ENCODE data around the gene SPOCK1.

Gene SPOCK1

GRCh38 chr5:137344021-137344420 is 155.1 kb downstream of the SPOCK1 start:
- no peaks in the 10 kb centered on the region for H3K9me3 ChIP-seq (ENCODE audit: insufficient read depth, low read depth, low read length)
- WGBS, result 96% methylated on average over 4 of the region's 4 CpGs

GRCh38 chr5:137342764-137343163 is 156.4 kb downstream of the SPOCK1 start:
- Histone ChIP-seq H3K27me3 (ENCODE audit: insufficient read depth, low read length) (no peaks in the 10 kb centered on the region), H3K4me1 (ENCODE audit: insufficient read depth, low read length) (peaks cover 25% of the 10 kb centered on the region), H3K9ac (ENCODE audit: low read depth, low read length) (no peak overlapping the region), H3K36me3 (ENCODE audit: insufficient read depth, low read length) (no peaks in the 10 kb centered on the region), H3K27ac (ENCODE audit: low read depth, low read length) (no peak overlapping the region), H3K4me3 (ENCODE audit: low read length) (no peak overlapping the region), H3K9me3 (ENCODE audit: insufficient read depth, low read depth, low read length) (no peaks in the 10 kb centered on the region)
- 89% methylated on average over 2 of the region's 3 CpGs for WGBS

More at GRCh38 chr5:137344021-137344420, 155.1 kb downstream of the SPOCK1 start:
- peaks cover 25% of the 10 kb centered on the region for H3K4me1 ChIP-seq (ENCODE audit: insufficient read depth, low read length)
- H3K4me3 ChIP-seq (ENCODE audit: low read length), result no peak overlapping the region
- H3K36me3 ChIP-seq (ENCODE audit: insufficient read depth, low read length), result no peaks in the 10 kb centered on the region
- no peak overlapping the region for H3K27ac ChIP-seq (ENCODE audit: low read depth, low read length)
- no peak overlapping the region for H3K9ac ChIP-seq (ENCODE audit: low read depth, low read length)
- no peaks in the 10 kb centered on the region for H3K27me3 ChIP-seq (ENCODE audit: insufficient read depth, low read length)

GRCh38 chr5:137341831-137342230 is 157.3 kb downstream of the SPOCK1 start:
- Histone ChIP-seq H3K27ac (ENCODE audit: low read depth, low read length) (no peak overlapping the region), H3K27me3 (ENCODE audit: insufficient read depth, low read length) (no peaks in the 10 kb centered on the region), H3K9ac (ENCODE audit: low read depth, low read length) (no peak overlapping the region), H3K4me3 (ENCODE audit: low read length) (no peak overlapping the region), H3K36me3 (ENCODE audit: insufficient read depth, low read length) (no peaks in the 10 kb centered on the region), H3K4me1 (ENCODE audit: insufficient read depth, low read length) (peaks cover 25% of the 10 kb centered on the region), H3K9me3 (ENCODE audit: insufficient read depth, low read depth, low read length) (no peaks in the 10 kb centered on the region)
- WGBS, result 82% methylated on average over 8 of the region's 8 CpGs

GRCh38 chr5:137340881-137341280 is 158.2 kb downstream of the SPOCK1 start:
- 93% methylated on average over 4 of the region's 4 CpGs for WGBS
- no peaks in the 10 kb centered on the region for H3K36me3 ChIP-seq (ENCODE audit: insufficient read depth, low read length)
- H3K27me3 ChIP-seq (ENCODE audit: insufficient read depth, low read length), result no peaks in the 10 kb centered on the region
- no peaks in the 10 kb centered on the region for H3K9me3 ChIP-seq (ENCODE audit: insufficient read depth, low read depth, low read length)
- H3K4me3 ChIP-seq (ENCODE audit: low read length), result no peak overlapping the region
- no peak overlapping the region for H3K27ac ChIP-seq (ENCODE audit: low read depth, low read length)
- no peak overlapping the region for H3K9ac ChIP-seq (ENCODE audit: low read depth, low read length)
- H3K4me1 ChIP-seq (ENCODE audit: insufficient read depth, low read length), result peaks cover 15% of the 10 kb centered on the region

GRCh38 chr5:137336565-137337120 is 162.5 kb downstream of the SPOCK1 start:
- Histone ChIP-seq H3K9me3 (ENCODE audit: insufficient read depth, low read depth, low read length) (no peaks in the 10 kb centered on the region), H3K4me3 (ENCODE audit: low read length) (no peak overlapping the region), H3K36me3 (ENCODE audit: insufficient read depth, low read length) (no peaks in the 10 kb centered on the region), H3K9ac (ENCODE audit: low read depth, low read length) (no peak overlapping the region), H3K27me3 (ENCODE audit: insufficient read depth, low read length) (no peaks in the 10 kb centered on the region), H3K4me1 (ENCODE audit: insufficient read depth, low read length) (0 out of 2 replicates have a peak, but pooled peaks cover 4% of the 10 kb centered on the region), H3K27ac (ENCODE audit: low read depth, low read length) (no peak overlapping the region)

- no peaks in the 10 kb centered on the region for H3K36me3 ChIP-seq (ENCODE audit: insufficient read depth, low read length)
- WGBS, result 90% methylated on average over 1 of the region's 1 CpG
- 0 out of 2 replicates have a peak, but pooled peaks cover 4% of the 10 kb centered on the region for H3K4me1 ChIP-seq (ENCODE audit: insufficient read depth, low read length)
- no peaks in the 10 kb centered on the region for H3K27me3 ChIP-seq (ENCODE audit: insufficient read depth, low read length)
- H3K9me3 ChIP-seq (ENCODE audit: insufficient read depth, low read depth, low read length), result no peaks in the 10 kb centered on the region
- H3K27ac ChIP-seq (ENCODE audit: low read depth, low read length), result no peak overlapping the region
- no peak overlapping the region for H3K4me3 ChIP-seq (ENCODE audit: low read length)
- no peak overlapping the region for H3K9ac ChIP-seq (ENCODE audit: low read depth, low read length)
Measured at GRCh38 chr5:137336161-137336560, 163.0 kb downstream of the SPOCK1 start.

- H3K9me3 ChIP-seq (ENCODE audit: insufficient read depth, low read depth, low read length), result no peaks in the 10 kb centered on the region
- no peak overlapping the region for H3K9ac ChIP-seq (ENCODE audit: low read depth, low read length)
- WGBS, result 89% methylated on average over 5 of the region's 5 CpGs
- 0 out of 2 replicates have a peak, but pooled peaks cover 4% of the 10 kb centered on the region for H3K4me1 ChIP-seq (ENCODE audit: insufficient read depth, low read length)
- H3K27ac ChIP-seq (ENCODE audit: low read depth, low read length), result no peak overlapping the region
- H3K36me3 ChIP-seq (ENCODE audit: insufficient read depth, low read length), result no peaks in the 10 kb centered on the region
- H3K27me3 ChIP-seq (ENCODE audit: insufficient read depth, low read length), result no peaks in the 10 kb centered on the region
- no peak overlapping the region for H3K4me3 ChIP-seq (ENCODE audit: low read length)
Measured at GRCh38 chr5:137335493-137335892, 163.6 kb downstream of the SPOCK1 start.

GRCh38 chr5:137333928-137334327 is 165.2 kb downstream of the SPOCK1 start:
- 96% methylated on average over 3 of the region's 3 CpGs for WGBS
- H3K27ac ChIP-seq (ENCODE audit: low read depth, low read length), result no peak overlapping the region
- H3K36me3 ChIP-seq (ENCODE audit: insufficient read depth, low read length), result no peaks in the 10 kb centered on the region
- H3K4me3 ChIP-seq (ENCODE audit: low read length), result no peak overlapping the region
- 0 out of 2 replicates have a peak, but pooled peaks cover 4% of the 10 kb centered on the region for H3K4me1 ChIP-seq (ENCODE audit: insufficient read depth, low read length)
- no peaks in the 10 kb centered on the region for H3K27me3 ChIP-seq (ENCODE audit: insufficient read depth, low read length)
- H3K9me3 ChIP-seq (ENCODE audit: insufficient read depth, low read depth, low read length), result no peaks in the 10 kb centered on the region
- no peak overlapping the region for H3K9ac ChIP-seq (ENCODE audit: low read depth, low read length)

GRCh38 chr5:137333475-137333874 is 165.7 kb downstream of the SPOCK1 start:
- no peaks in the 10 kb centered on the region for H3K9me3 ChIP-seq (ENCODE audit: insufficient read depth, low read depth, low read length)
- 0 out of 2 replicates have a peak, but pooled peaks cover 4% of the 10 kb centered on the region for H3K4me1 ChIP-seq (ENCODE audit: insufficient read depth, low read length)
- H3K4me3 ChIP-seq (ENCODE audit: low read length), result no peak overlapping the region
- 92% methylated on average over 4 of the region's 4 CpGs for WGBS
- no peaks in the 10 kb centered on the region for H3K36me3 ChIP-seq (ENCODE audit: insufficient read depth, low read length)
- no peaks in the 10 kb centered on the region for H3K27me3 ChIP-seq (ENCODE audit: insufficient read depth, low read length)
- H3K27ac ChIP-seq (ENCODE audit: low read depth, low read length), result no peak overlapping the region
- H3K9ac ChIP-seq (ENCODE audit: low read depth, low read length), result no peak overlapping the region

- WGBS, result 70% methylated on average over 6 of the region's 6 CpGs
- Histone ChIP-seq H3K36me3 (ENCODE audit: insufficient read depth, low read length) (no peaks in the 10 kb centered on the region), H3K27ac (ENCODE audit: low read depth, low read length) (no peak overlapping the region), H3K9me3 (ENCODE audit: insufficient read depth, low read depth, low read length) (no peaks in the 10 kb centered on the region), H3K27me3 (ENCODE audit: insufficient read depth, low read length) (no peaks in the 10 kb centered on the region), H3K9ac (ENCODE audit: low read depth, low read length) (no peak overlapping the region), H3K4me3 (ENCODE audit: low read length) (no peak overlapping the region), H3K4me1 (ENCODE audit: insufficient read depth, low read length) (0 out of 2 replicates have a peak, but pooled peaks cover 4% of the 10 kb centered on the region)
Measured at GRCh38 chr5:137332296-137332695, 166.8 kb downstream of the SPOCK1 start.

GRCh38 chr5:137329586-137330296 is 169.4 kb downstream of the SPOCK1 start:
- no peaks in the 10 kb centered on the region for H3K27me3 ChIP-seq (ENCODE audit: insufficient read depth, low read length)
- 0 out of 2 replicates have a peak, but pooled peaks cover 4% of the 10 kb centered on the region for H3K4me1 ChIP-seq (ENCODE audit: insufficient read depth, low read length)
- WGBS, result 93% methylated on average over 8 of the region's 8 CpGs
- no peak overlapping the region for H3K4me3 ChIP-seq (ENCODE audit: low read length)
- H3K36me3 ChIP-seq (ENCODE audit: insufficient read depth, low read length), result no peaks in the 10 kb centered on the region
- H3K27ac ChIP-seq (ENCODE audit: low read depth, low read length), result no peak overlapping the region
- no peaks in the 10 kb centered on the region for H3K9me3 ChIP-seq (ENCODE audit: insufficient read depth, low read depth, low read length)
- no peak overlapping the region for H3K9ac ChIP-seq (ENCODE audit: low read depth, low read length)
